HG03196 (cell line): Measurements from ENCODE around the gene DUS1L.

Experiments used
- ATAC-seq: cut with Tn5 transposase; IDR thresholded peaks from one replicate; pipeline ENCODE4 v1.9.1; 2021; ENCODE audit not compliant: unreplicated experiment

The DUS1L gene

DNA sequence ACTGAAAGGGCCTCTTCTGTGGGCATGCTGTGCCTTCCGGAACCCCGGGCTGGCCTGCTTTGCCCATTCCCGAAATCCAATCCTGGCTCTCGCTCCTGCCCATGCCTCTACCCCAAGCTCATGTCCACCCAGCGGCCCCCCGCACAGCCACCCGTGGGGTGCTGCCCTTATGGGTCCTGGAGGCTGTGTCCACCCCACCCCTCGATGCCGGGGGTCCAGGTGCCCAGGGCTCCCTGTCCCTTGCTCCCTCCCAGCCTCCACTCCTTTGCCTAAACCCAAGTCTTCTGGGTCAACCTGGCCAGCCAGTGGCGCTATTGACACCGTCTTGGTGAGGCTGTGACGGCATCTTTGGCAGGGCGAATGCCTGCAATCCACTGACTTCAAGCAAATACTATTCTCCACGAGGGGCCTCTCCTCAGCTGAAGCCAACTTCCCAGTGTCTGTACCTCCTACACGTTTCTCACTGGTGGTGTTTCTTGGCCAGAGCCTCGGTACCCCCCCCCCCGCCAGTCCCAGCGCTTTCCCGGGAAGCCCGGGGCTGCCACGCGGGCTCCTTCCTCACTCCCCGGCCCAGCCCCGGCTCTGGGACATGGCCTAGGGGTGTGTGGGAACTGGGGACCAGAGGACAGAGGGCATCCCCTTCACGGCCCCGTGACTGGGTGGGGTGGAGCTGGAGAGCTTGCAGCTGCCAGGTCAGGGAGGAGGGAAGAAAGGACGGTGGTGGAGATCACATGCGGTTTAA, 12.2 kb upstream of the DUS1L start:
- ATAC-seq, result no peak

DNA sequence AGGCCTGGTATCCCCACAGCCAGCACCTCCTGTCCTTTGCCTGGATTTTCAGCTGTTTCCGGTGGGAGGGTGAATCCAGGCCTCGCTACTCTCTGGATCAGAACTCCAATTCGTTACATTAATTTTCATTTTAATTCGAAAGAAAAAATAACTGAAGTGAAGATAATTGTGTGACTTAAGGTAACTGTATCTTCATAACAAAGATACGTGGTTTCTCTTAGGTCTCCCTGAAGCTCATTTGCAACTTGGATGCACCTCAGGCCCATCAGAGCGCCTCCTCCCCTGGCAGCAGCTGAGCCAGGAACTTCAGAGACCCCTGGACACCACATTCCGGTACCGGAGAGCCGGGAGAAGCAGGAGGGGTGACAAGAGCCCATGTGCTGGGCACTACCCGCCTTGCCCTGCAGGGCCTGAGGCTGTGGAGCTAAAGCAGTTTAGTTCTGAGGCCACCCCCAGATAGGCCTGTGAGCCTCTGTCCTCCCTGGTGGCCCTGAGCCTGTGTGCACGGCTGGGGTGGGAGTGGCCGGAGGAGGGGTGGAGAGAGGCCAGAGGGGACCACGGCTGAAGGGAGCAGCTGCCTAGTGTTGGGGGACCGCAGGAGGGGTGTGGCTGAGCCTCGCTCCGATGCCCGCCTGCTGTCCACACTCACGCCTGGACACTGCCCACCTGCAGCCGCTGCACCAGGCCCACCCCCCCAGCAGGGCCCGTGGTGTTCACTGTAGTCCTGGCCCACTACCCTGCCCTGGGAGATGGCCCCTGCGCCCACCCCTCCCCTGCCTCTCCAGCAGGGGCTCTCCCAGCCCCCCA, 11.4 kb upstream of the DUS1L start:
- no peak for ATAC-seq

DNA sequence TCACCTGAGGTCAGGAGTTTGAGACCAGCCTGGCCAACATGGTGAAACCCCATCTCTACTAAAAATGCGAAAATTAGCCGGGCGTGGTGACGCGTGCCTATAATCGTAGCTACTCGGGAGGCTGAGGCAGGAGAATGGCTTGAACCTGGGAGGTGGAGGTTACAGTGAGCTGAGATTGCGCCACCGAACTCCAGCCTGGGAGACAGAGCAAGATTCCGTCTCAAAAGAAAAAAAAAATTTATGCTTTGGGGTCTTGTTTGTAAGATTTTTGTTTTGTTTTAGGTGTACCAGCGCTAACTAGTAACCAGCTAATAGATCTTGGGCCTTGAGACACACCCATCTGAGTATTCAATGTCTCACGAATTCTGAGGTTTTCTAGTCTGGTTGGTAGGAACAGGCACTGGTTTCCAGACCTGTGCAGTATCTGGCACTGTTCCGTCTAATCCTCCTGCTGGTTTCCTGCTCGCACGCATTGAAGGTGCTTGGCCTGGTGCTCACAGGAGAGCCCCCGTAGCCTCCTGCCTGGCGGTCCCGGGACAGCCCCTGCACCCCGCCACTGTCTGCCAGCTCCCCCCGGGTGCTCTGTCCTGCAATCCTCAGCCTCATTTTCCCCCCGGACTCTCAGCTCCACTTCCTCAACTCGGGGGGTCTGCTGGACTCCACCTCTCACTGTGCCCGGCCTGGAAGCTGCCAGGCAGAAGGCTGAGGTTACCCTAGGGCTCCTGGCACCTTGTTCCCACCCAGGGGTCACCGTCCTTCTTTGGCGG, 10.6 kb upstream of the DUS1L start:
- ATAC-seq, result no peak

DNA sequence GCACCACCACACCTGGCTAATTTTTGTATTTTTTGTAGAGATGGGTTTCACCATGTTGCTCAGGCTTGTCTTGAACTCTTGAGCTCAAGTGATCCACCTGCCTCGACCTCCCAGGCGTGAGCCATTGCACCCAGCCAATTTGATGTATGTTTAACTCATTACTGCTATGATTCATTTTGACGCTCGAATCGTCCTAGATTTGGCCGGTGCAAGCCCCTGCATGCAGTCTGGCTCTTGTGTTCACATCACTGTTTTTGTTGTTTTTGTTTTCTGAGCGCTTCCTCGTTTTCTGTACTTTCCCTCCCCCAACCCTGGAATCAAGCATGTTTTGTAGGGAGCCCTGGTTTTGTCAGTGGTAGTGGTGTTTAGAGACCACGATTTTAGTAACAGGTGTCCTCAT, 7.8 kb upstream of the DUS1L start:
- ATAC-seq, result no peak

DNA sequence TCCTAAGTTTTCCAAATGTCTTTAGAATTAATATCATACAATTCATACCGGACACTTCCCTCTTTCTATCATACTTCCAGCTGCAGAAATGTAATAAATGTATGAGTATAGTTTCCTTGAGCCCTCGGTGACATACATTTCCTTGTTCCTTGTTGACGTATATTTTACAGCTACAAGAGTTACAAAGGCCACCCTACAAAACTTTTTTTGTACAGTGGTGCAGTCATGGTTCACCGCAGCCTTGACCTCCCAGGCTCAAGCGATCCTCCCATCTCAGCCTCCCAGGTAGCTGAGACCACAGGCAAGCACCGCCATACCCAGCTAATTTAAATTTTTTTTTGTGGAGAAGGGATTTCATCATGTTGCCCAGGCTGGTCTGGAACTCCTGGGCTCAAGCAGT, 7.2 kb upstream of the DUS1L start:
- no peak for ATAC-seq

DNA sequence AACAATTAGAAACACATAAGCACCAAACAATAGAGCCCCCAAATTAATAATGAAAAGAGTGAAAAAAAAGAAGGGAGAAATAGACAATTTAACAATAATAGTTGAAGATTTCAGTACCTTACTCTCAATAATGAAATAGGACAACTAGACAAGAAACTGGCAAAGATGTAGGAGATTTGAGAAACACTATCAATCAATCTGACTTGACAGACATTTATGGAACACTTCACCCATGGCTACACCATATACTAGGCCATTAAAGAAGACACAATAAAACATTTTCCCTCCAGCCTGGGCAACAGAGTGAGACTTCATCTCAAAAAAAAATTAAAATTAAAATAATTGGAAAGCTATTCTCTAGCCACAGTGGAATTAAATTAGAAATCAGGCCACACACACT, 5.0 kb upstream of the DUS1L start:
- no peak for ATAC-seq

DNA sequence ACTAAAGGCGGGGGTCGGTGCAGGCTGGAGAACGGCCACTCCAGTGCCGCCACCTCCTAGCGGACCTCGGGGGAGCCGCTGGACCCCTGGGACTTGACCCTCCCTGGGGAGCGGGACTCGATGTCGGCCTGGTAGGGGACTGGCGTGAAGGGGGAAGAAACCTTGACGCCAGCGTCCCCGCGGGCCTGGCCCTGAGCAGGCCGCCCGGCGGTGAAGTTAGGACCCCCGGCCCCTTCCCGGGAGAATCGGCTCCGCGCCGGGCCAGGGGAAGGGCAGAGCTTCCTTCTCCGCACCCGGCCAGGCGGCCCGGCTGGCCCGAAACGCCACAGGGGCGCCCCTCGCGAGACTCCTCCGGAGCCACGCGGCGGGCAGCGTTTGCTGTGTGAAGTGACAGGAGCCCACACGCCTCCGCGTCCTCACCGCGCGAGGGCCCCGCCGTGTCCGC, 389 bp downstream of the DUS1L start:
- no peak for ATAC-seq

DNA sequence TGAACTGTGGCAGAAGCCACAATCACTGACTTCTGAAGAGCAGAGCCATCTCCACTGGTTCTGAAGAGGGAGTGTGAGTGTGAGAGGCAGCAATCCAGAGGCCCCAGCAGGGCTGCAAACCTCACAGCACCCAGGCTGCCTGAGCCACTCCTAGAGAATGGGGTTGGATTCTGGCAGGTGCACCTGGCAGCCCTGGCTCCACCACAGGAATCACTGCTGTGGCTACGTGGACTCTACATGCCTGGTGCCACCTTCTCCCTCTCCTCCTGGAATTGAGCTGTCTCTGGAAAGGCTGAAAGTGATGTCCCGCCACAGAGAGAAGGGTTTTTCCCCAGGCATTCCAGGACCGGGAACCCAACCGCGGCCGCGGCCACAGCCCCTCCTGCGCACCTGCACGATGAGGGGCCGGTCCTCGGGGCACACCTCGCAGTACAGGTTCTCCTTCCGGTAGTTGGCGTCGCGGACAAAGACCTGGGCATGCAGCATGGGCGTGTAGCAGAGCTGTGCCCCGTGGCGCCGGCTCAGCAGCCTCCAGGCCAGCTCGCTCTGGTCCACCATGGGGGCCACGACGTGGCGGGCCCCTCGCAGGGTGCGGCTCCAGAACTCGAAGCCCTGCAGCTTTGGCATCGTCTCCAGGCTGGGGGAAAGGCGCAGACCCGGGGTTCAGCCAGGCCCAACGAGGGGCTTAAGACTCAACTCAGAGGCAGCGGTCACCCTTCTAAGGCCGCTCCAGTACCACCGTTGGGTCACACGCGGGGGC, 991 bp downstream of the DUS1L start:
- ATAC-seq, result no peak

DNA sequence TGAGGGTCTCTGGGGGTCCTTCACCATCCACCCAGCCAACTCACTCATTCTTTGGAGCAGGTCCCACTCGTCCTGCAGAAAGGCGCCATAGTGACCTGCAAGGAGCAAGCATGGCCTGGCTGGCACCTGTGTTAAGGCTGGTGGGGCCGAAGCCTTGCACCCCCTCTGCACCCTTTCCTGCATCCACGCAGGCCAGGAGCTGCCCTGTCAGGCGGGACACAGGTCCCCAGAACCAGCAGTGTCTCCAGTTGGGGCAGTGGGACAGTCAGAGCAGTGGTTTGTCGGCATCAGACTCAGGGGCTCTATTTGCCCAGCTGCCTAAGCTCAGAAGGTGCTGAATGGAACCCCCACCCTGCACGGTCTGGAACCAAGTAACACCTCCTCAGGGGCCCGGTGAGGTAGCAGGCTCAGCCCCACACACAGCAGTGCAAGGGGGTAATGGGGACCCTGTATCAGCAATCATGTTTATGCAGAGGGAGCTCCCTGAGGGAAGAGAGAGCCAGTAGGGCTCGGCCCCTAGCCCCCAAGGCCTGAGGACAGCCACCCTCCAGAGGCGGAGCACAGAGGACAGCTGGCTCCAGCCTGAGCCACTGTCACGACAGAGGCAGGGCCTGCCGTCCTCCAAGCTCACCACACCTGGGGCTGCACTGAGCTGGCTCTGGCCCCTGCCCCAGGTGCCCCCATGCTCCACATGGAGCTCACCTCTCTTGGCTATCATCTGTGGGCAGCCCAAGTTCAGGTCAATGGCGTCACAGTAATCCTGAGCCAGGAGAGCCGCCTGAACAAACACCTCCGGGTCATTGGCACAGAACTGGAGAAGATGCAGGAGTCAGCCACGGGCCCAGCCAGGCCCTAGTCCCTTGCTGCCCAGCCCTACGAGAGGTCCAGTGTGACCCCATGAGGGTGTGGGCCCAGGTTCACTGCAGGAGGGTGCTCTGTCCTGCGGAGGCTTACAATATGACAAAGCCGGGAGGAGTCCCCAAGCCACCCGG, 1.9 kb downstream of the DUS1L start:
- ATAC-seq, result no peak

DNA sequence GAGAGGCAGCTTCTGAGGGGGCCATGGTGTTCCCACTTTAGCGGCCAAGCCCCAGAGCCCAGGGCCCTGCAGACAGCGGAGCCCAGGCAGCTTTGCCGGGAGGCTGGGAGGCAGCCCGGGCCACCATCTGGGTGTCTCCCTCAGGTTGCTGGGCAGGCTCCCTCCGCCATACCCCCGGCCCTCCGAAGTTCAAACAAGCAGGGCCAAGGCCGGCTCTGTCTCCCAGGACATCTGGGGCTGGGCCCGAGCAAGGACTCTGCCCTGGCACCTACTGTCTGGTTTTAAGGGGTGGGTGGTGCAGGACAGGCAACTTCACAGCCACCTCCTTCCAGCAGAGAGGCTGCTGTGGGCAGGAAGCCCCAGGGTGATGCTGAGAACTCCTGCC, 2.6 kb downstream of the DUS1L start:
- no peak for ATAC-seq

DNA sequence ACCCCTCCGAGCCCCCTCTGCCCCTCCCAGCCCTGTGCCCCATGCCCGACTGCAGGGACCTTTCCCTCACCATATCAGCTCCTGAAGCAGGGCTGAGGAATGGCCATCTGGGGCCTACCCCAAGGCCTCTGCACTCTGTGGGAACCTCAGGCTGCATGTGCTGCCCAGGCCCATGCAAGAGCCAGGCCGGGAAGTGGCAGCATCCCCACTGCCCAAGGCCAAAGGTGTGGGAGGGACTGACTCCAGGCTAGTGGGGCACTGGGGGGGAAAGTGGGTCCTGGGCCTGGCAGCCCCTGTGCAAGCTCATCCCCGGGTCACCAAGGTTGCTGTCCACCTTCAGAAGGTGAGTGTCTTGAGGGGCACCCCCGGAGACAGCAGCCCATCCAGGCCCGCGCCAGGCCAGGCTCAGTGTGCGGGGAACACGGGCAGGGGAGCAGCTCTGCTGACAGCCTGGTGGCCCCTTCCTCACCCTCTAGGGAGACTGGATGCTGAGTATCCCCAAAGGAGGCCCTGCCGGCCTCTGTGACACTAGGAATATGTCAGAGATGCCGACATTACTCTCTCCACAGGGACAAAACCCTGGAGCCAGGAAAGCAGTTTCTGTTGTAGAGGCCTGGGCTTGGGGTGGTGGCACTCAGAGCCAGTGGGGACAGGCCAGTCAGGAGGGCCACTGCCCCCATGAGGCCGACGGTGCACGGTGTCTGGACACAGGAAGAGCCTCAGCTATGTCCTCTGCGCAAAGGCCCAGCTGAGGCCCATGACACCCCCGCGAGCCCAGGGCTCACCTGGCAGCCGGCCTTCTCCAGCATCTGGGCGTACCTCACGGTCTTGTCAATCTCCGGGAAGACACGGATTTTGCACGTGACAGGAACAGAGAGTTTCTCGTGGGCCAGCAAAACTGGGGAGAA, 3.3 kb downstream of the DUS1L start:
- no peak for ATAC-seq

DNA sequence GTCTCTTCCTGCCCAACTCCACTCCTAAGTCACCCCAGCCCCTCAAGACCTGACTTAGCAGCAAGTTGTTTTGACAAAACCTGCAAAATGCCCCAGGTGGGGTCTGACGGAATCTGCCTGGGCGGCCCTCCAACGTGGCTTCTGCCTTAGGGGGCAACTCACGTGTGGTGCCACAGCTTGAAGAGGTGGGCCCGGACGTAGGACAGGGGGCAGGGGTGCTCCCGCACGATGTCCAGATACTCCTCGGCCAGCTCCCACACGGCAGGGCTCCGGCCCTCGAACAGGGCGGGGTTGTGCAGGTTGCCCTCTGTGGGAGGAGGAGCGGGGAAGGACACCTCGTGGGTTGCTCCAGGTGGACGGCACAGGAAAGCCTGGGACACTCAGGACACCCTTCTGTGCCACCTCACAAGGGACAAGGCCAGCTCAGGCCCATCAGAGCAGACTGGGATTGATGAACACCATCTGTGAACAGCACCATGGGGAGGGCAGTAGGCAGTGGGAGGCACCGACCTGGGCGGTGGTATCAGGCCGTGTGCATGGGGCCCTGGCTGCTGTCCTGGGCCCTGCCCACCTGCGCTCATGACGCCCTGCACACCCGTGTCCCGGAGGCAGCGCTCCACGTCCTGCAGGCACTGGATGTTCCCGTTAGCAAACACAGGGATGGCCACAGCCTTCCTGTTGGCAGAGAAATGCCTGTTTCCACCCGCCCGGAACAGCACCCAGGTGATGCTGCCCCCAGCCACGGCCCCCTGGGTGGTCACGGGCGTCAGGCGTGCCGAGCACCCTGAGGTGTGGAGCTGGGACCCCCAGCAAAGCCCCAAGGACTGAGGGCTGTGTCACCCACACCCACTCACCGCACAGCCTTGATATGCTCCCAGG, 4.3 kb downstream of the DUS1L start:
- ATAC-seq, result no peak

DNA sequence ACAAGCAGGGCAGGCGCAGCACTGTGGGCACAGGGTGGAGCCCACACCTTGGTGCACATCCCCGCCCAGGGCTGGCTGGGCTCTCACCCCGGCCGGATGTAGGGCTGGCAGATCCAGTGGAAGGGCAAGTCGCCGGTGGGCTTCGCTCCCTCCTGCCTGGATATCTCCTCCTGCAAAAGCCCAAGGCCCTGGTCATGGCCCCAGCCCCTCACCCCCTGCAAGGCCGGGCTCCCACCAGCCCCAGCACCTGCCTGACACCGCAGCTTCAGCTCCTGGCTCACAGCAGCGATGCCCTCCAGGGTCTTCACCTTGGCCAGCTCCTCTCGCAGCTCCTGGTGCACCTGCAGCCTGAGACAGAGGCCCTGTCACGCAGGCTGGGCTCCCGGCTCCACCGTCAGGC, 5.0 kb downstream of the DUS1L start:
- ATAC-seq, result no peak

DNA sequence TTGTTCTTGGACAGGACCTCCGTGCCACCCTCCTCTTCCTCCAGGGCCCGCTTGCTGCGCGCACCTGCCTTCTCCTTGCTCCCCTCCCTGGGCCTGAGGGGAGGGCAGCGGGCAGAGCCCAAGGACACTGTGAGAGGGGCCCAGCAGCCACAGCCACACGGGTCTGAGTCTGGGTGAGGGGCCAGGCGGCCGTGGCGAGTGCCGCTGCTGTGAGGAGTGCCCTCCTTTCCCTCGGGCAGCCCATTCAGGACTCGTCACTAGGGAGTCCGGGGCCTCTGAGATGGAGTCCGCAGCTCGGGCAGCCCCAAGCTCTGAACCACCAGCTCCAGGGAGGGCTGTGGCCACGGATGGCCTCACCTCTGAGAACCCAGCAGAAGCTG, 5.6 kb downstream of the DUS1L start:
- ATAC-seq, result no peak

DNA sequence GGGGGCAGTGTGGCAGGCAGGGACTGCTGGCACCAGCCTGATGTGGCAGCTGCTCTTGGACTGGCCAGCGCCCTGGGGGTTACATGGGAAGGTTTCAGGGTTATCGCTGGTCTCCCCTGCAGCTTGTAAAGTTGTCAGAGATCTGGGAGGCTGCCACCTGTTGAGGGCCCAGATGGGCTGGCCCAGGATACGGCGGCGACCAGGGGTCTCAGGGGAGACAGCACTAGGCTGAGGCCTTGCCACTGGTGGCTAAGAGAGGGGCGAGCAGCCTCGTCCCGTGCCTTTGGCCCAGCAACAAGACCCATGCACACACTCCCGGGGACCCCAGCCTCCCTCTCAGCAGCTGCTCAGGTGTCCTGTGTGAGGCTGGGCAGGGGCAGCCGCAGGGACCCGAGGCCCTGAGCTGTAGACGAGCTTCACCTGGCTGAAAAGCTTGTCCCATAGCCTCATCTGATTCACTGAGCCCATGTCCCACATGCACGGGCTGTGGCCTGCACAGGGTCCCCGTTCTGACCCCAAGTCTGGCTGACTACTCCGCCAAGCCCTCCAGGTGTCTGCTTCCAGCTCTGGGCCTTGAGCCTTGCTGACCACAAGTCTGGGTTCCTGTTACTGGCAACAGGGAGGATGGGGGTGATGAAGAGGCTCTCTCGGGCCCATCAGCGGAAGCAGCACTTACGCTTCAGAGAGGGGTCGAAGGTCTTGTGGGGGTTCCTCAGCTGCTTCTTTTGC, 6.2 kb downstream of the DUS1L start:
- no peak for ATAC-seq

DNA sequence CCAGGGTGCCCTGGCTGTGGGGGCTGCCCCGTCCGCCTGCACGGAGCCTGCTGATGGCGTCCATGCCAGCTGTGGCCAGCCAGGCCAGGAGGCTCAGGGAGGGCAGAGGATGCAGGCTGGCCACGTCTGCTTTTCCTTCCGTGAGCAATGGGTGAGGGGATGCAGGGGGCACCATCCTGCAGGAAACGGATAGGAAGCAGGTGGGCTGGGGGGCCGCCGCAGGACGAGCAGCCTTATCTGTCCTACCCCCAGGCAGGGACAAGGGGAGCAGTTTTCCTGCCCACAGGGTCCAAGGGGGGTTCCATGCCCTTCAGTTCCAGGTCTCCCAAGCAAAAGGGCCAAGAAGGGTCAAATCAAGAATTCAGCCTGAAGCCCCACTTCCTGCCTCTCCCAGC, 6.8 kb downstream of the DUS1L start:
- no peak for ATAC-seq

DNA sequence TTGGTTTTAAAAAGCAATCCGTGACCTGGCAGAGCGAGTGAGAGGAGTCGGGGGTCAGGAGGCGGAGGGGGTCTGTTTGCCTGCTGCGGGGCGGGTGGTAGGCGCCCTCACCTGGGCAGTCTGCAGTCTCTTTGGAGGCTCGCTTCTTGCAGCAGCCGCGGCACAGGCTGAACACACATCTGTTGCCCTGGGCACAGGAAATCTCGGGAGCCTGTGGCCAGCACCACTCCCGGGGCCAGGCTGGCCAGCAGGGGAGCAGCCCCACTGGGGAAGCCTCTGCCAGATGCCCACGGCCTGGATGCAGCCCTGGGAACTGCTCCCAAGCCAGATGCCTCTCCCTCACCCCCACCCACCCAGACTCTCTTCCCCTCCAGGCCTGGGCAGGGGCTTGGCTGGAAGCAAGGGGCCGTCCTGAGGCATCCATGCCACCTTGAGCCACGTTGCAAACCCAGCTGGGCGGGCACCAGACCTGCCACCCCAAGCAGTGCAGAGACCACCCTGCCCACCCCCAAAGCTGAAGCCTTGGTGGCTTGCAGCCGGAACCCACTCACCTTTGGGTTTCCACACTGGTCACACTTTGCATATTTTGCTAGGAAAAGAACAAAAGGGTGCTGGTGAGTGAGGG, 7.3 kb downstream of the DUS1L start:
- ATAC-seq, result no peak
